A673 (cell line): ENCODE data around the gene NPPC.

ENCODE experiments used
- CTCF ChIP-seq: fragments of 300-800, 200-600 bp; sonication (generic); conservative IDR thresholded peaks from 2 replicates; pipeline ENCODE4 v1.5.1; 2017; ENCODE audit warnings: low read depth, mild to moderate bottlenecking, antibody characterized with exemption, low read length, moderate library complexity, mixed read lengths
- EZH2 ChIP-seq: fragments of 200-600 bp; sonication (generic); IDR thresholded peaks from 2 replicates; pipeline ENCODE4 v1.6.1; 2017; ENCODE audit warnings: borderline replicate concordance, low read depth, mild to moderate bottlenecking, mixed read lengths, antibody characterized with exemption, low read length; ENCODE audit not compliant: poor library complexity, severe bottlenecking

DNA sequence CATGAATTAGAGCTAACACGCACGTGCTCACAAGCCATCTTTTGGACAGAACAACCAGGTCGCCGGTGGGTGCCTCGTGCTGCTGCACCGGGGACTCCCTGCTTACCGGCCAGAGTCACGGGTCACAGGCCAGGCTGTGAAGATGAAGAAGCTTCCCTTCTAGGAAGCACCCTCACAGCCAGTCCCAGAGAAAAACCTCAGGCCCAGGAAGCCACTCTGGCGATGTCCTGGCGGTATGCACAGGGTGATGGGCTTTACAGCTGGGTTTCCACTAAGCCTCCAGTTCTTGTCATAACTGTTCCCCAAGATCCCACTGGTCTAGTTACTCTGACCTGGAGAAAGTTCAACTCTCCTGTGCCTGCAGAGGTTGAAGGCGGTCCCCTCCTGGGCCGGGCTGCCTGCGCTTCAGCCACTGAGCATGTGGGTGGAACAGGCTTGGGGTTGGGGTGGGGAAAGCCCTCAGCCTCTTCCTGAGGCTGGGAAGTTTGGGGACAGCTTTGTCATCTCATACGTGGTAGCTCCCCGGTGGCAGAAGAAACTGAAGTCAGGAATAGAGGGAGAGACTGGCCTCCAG, 20.1 kb upstream of the NPPC start:
- TF ChIP-seq CTCF (no peak), EZH2 (no peak)
